ENCODE results near the gene SNRPA. TPM values are rescaled to one million over a fixed set of nuclear protein-coding genes. Genes with fewer than 3 reads are reported as not detected.

The SNRPA gene
- total and polyA plus RNA-seq, 7 donors, result 21.5 to 43.6 (median 32.1) TPM

GRCh38 chr19:40709817-40710216 lies 41.2 kb upstream of the SNRPA start:
- peaks cover 2 to 76% of the 10 kb centered on the region in 2 donors for H3K36me3 ChIP-seq (ENCODE audit: insufficient read depth in 1 of 2, low read depth in 1 of 2)
- 85 to 93% (median 90%) methylated on average over 5 of the region's 5 CpGs for WGBS, 3 donors
- H3K4me1 ChIP-seq, result peaks cover 5% of the 10 kb centered on the region
- no peaks in the 10 kb centered on the region for H3K9me3 ChIP-seq
- ATAC-seq (no peak), DNase-seq (no peak)
- no peak for TF ChIP-seq CTCF (IDR thresholded peaks at IDR 0.05)
- H3K27me3 ChIP-seq (ENCODE audit: insufficient read depth in 3 of 3, low read length in 2 of 3), result no peaks in the 10 kb centered on the region
- intact Hi-C loops (cut with DNase I), result no loop called here
- H3K27ac ChIP-seq, result no peak overlapping the region
- H3K4me3 ChIP-seq, result no peak overlapping the region

- Histone ChIP-seq H3K9me3 (no peaks in the 10 kb centered on the region), H3K4me1 (peaks cover 14% of the 10 kb centered on the region), H3K36me3 (ENCODE audit: insufficient read depth in 1 of 2, low read depth in 1 of 2) (peaks cover 2 to 44% of the 10 kb centered on the region in 2 donors), H3K4me3 (peak overlapping the region; percentile 76), H3K27me3 (ENCODE audit: insufficient read depth in 3 of 3, low read length in 2 of 3) (no peaks in the 10 kb centered on the region), H3K27ac (no peak overlapping the region)
- WGBS, 3 donors, result 78 to 89% (median 86%) methylated on average over 11 of the region's 11 CpGs
- intact Hi-C loops (cut with DNase I), result loop anchor here in 1 of 2 donors (2.0 kb wide), 1 partner anchor 21 kb away; no protein-coding TSS in a partner anchor
- DNase-seq (no peak), ATAC-seq (no peak)
- TF ChIP-seq CTCF (IDR thresholded peaks at IDR 0.05), result no peak
These were observed 37.1 kb upstream of the SNRPA start for GRCh38 chr19:40713939-40714338.

- Histone ChIP-seq H3K9me3 (no peaks in the 10 kb centered on the region), H3K36me3 (ENCODE audit: insufficient read depth in 1 of 2, low read depth in 1 of 2) (peaks cover 0 to 37% of the 10 kb centered on the region in 2 donors), H3K27ac (peak overlapping the region; percentile 96), H3K4me3 (peak overlapping the region; percentile 76), H3K27me3 (ENCODE audit: insufficient read depth in 3 of 3, low read length in 2 of 3) (no peaks in the 10 kb centered on the region), H3K4me1 (peaks cover 21% of the 10 kb centered on the region)
- 5% methylated on average over 30 to 31 of the region's 31 CpGs for WGBS, 3 donors
- TF ChIP-seq CTCF (IDR thresholded peaks at IDR 0.05), result no peak
- peak; percentile 68 to 79 (median 71) for ATAC-seq
- intact Hi-C loops (cut with DNase I), result loop anchor here in 1 of 2 donors (2.0 to 5.0 kb wide), 3 partner anchors 22 to 93 kb away; partner anchors contain the start of genes ACTMAP and SNRPA
- peak; percentile 94 to 96 for DNase-seq
These were observed 36.3 kb upstream of the SNRPA start for GRCh38 chr19:40714441-40715299.

- peak in 1 of 2 donors; percentile 40 for DNase-seq
- Histone ChIP-seq H3K27me3 (ENCODE audit: insufficient read depth in 3 of 3, low read length in 2 of 3) (no peaks in the 10 kb centered on the region), H3K4me3 (peak overlapping the region; percentile 76), H3K36me3 (ENCODE audit: insufficient read depth in 1 of 2, low read depth in 1 of 2) (peaks cover 0 to 24% of the 10 kb centered on the region in 2 donors), H3K9me3 (no peaks in the 10 kb centered on the region), H3K27ac (peak overlapping the region; percentile 96), H3K4me1 (peaks cover 35% of the 10 kb centered on the region)
- no peak for TF ChIP-seq CTCF (IDR thresholded peaks at IDR 0.05)
- WGBS, 3 donors, result 4 to 9% (median 8%) methylated on average over 8 of the region's 8 CpGs
- ATAC-seq, result no peak
- intact Hi-C loops (cut with DNase I), result loop anchor here in 1 of 2 donors (5.0 kb wide), 2 partner anchors 36 to 91 kb away; partner anchors contain the start of genes ACTMAP and SNRPA
These were observed 34.9 kb upstream of the SNRPA start for GRCh38 chr19:40716031-40716481.

All from psoas muscle (tissue), 8 donors.